Embryonic facial prominence (tissue), 1 donor: ENCODE measurements around the gene CPNE8.

Experiments
- DNase-seq: peaks from one replicate; pipeline ENCODE4 v3.0.0-alpha.2; 2016; ENCODE audit errors: extremely low spot score

Gene CPNE8

DNA sequence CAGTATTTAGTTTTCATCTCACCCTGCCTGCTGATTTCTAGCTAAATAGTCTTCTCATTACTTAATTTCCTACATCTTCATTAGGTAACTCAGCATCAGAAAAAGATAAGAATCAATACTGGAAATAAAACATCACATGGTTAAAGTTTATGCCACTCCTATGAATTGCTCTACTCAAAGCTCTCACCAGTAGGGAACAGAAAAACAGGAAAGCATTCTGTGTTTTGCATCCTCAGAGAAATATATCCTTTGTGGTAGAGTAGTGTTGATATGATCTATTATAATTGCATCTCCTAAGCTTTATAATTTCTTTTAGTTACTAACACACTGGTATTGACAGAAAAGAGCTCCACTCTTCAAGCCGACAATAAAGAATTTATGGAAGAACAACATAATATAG, 9.9 kb downstream of the CPNE8 start:
- DNase-seq: no peak

DNA sequence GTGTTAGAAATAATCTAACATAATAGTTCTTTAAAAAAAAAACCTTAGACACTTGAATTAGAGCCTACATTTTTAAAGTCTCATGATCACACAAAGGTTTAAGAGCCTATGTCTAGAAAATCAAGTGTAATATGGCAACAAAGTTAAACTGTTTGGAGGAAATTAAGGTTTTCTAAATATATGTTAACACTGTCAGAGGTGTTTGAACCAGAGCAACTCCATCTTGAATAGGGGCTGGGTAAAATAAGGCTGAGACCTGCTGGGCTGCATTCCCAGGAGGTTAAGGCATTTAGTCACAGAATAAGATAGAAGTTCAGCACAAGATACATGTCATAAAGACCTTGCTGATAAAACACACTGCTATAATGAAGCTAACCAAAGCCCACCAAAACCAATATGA, 12.4 kb downstream of the CPNE8 start:
- no peak for DNase-seq

DNA sequence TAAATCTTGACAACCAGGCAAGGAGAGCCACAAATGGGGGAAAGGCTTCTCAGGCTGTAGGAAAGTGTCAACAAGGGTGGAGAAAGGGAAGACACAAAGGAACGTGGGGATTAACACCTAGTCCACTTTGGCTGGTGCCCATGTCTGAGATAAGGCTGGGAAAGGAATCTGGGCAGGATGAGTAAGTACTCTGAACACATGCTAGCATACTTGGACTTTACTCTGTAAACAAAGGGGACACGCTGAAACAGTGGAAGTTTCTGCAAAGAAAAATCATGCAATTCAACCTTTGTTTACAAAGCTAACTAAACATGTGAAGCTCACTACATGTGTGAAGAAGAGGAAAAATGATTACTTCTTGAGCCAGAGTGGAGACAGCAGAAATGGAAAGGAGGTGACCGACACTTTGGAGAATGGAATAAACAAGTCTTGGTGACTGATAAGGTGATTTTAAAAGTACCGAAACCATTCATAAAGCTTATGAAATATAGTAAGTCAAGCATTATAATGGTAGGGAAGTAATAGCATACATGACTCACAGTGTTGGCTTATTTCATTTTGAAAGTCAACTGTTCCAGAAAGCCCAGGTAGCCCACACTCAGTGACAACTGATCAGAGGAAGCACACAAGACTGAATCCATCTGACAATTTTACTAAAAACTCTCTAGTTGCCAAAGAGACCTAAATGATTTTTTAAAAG, 13.2 kb downstream of the CPNE8 start:
- DNase-seq: no peak

DNA sequence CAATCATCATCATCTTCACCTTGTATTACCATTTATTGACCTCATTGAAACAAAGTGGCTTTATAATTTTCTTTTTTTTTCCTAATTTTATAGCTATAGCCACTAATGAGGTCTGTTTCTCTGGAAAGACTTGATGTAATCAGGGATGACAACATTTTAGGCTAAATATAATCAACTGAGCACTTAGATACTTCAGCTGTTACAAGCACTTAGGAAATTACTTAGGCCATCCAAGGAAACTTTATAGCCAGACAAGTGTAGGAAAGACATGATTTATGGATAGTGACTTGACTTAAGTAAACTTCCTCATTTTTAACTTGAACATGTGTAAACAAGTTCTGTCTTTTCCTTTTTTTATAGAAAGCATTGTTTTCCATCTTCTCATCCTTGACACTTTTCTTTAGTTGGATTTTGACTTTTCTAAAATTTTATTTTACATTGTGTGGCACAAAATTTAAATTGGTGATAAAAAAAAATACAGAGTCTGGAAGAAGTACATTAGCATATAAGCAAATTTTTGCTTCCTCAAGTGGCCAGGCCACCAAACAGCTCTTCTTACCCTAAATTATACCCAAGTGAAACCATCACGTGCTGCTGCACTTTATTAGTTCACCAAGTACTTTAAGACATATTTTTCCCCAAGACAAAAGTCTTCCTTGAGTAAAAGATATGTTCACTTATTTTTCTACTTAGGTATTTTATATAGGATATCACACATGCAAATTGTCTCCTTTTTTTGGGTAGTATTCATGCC, 15.1 kb downstream of the CPNE8 start:
- no peak for DNase-seq

DNA sequence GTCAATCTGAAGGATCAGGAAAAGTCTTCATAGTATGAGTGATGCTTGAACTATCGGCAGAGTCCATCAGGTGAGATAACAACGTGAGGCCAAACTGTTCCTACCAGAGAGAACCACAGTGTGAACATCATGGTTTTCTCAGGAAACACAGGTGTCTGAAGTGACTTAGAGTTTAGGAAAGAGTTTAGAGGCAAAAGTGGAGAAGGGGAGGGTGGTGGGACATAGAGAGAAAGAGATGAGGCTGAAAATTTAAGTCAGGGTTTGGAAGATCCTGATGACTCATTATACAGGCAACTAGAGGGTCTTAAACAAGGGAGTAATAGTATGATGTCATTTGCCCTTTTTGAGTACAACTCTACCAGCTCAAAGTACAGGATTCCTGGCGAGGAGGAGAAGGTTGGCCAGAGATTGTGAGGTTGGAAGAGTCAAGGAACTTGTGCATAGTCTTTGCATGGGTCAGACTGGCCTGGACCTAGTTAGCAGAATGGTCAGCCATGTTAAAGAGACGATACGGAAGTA, 16.0 kb downstream of the CPNE8 start:
- DNase-seq: no peak

DNA sequence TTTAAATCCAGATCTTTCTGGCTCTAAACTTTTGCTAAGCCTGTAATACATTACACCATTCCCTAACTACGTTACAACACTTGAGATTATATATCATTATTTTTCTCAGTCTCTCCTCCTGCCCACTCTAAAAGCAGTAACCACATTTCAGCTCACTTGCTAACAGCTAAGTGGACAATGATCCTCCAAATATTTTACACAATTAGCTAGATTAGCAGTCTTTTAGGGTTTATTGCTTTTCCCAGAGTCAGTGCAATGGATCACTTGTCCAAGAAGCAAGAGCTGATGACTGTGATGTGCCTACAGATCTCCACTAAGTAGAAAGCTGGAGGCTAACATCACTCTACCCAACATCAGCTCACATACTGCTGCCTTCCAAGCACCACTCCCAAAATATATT, 17.6 kb downstream of the CPNE8 start:
- DNase-seq: no peak

DNA sequence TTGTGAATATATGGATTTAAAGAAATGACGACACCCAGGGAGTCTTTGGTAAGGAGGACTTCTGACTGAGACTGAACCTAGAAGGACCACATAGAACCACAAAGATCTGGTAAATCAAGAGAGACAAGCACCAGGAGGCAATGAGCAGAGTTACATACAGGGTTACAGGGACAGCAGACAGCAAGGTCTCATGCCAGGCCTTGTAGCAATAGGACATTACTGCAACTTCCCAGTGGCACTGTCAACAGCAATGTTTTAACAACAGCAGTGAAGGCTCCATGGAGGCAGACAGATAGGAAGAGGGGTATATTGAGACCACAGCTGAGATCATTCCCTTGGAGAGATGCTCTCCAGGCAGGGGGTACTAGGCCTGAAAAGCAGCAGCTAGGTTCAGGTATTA, 18.5 kb downstream of the CPNE8 start:
- no peak for DNase-seq

DNA sequence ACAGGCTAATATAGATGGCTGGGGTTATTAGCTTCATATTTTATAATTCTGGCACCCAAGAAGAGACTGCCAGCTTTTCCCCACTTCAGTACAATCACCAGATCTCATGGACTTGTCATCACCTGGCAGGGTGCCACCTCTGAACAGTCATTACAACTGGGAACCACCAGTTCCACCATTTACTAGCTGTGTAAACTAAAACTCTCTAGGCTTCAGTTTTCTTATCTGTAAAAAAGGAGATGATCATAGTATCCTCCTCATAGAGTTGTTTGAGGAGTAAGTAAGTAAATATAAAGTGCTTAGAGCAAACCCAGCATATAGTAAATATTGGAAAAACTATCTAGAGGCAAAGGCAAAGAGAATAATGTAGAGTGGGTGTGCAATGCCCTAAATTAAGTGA, 19.3 kb downstream of the CPNE8 start:
- no peak for DNase-seq

DNA sequence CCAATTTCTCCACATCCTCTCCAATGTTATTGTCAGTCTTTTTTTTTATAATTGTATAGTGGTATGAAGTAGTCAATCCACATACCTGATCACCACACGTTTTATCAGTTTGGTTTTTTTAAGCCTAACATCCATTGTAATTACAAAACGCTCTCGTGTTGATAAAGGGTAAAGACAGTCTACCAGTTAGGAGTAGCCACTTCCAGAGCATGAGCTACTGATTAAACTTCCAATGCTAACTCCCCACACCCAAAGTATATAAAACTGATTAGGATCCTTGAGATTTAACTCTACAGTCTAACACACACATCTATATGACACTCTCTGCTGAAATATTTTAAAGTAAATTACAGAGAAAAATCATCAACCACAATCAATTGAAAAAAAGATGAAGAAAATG, 20.7 kb downstream of the CPNE8 start:
- DNase-seq: no peak

DNA sequence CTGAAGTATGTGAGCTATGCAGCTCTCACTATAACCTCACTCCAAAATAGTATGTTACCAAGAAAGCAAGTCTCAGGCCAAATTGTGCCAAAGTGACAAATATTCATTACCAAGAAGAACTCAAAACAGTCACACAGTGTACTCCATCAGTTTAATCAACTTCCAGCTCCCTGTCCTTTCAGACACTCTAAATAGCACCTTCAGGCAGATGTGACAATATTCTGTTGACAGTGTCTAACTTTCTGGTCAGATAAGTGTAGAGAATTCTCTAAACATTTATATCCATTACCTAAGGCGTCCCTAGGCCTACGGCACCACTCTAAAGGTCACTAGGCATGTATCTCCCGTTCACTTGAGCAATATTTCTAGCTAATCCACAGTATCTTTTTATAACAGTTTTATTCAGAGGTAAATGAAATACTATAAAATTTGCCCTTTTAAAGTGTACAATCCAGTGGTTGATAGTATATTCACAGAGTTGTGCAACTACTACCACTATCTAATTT, 21.7 kb downstream of the CPNE8 start:
- no peak for DNase-seq

DNA sequence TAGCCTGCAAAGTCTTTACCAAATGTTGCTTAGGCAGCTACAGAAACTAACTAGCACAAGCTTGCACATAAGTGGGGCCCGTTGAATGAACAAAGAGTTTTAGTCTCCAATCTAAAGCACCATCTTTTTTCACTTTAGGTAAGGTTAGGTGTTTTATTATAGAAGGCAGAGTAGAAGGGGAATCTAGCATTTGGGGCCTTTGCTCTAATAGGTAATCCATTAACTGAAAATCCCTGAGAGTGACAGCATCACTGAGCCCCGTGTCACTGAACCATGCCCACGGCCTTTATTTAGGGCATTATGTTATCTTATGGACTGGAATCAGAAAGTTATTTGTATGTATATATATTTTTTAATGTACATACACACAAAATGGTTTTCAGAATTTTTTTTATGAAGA, 25.1 kb downstream of the CPNE8 start:
- DNase-seq: no peak

DNA sequence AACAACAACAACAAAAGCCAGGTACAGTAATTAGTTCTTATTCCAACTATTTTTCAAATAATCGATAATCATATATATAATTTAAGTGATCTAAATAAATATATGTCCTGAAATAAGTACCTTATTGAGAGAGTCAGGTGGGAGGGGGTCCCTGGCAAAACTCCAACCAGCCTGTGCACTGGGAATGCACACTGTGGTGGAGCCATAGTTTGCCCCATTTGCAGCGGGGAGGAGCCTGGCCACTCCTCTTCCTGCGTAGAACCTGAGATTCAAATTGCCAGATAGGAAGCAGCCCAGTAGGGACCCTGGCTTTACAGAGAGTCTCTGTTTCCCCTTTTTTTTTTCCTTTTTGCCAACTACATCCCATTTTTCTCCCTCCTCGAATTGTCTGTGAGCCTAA, 26.4 kb downstream of the CPNE8 start:
- no peak for DNase-seq

DNA sequence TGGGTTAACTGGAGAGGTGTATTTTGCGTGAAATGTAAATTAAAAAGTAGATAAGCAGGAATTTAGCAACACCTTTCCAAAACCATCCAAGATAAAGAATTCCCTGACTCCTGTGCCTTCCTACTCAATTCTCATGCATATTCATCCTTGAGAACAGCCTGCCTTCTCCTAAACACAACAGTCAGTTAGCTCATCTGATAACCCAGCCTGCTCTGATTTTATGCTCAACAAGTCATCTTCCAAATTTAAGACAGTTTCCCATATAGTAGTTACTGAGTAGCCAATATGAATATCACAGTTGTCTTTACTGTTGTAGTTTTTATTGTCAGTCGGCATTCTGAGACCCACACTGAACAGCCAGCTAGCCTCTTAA, 27.1 kb downstream of the CPNE8 start:
- no peak for DNase-seq

DNA sequence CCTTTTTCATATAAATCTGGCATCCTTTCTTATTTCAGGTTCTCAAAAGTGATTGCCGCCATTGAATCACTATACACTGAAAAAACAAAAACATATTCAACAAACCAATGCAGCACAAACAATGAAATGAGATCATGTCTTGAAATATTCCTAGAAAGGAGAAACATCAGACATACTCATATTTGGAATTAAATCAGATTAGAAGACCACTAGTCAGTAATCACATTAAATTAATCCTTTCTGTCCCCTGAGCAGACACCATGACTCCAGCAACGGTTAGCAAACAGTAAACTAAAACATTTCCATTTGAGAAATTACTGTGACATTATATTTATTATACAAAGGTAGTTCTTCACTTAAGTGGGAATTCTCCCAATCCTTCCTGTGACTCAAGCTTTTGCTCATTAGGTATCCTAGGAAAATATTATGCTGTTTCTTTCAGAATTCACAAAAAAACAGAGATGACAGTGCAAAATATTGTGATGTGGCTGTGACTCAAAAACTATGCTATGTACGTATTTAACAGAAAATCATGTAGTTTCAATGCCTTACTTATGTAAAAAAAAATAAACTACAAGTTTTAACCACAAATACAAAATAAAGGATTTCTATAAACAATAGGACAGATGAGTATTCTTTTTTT, 29.7 kb downstream of the CPNE8 start:
- DNase-seq: no peak

DNA sequence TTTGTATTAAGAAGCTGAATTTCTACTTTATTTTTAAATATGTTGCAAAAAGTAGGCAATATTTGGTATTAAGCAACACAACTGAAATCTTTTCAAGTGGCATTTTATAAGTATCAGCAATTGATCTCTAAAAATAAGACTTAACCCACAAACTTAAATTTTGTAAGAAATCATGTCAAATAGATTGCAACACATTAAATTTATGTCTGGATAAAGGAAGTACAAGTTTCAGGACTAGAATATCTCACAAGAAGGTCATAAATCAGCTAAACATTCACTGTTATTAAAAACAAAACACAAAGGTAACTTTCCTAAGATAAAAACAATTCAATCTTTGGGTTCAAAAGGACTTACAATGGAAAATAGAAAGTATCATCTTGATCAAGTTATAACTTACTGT, 32.8 kb downstream of the CPNE8 start:
- no peak for DNase-seq

DNA sequence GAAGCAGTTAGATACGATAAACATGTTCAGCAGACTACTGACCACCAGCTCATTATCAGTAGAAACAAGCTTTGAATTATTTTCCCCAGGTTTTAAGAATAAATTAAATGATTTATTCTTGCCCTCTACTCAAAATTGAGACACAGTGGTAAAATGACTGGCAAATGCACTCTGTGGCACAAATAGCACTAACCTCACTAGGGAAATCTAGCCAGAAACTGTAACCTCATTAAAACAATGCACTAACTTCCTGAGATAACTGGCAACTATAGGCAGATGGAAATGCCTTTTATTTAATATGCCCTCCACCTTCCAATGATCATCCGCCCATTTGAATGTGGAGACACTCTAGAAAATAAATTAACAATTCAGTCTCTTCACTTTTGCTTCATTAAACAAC, 33.2 kb downstream of the CPNE8 start:
- DNase-seq: no peak

DNA sequence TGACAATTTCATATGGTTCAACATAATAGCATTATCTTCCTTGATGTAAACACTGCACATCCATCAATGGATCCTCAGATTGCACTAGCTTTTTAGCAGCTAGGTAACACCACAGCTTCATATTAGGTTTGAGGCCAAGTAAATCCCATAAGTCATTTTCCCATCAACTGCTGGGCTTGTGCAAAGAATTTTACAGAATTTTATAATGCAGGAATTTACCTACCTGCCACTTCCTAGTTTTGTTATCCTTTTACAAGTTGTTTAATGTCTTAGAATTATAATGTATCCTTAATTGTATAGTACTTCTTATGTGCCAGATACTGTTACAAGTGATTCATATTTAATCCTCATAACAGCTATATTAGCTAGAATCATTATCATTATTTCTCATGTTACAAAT, 36.4 kb downstream of the CPNE8 start:
- no peak for DNase-seq

DNA sequence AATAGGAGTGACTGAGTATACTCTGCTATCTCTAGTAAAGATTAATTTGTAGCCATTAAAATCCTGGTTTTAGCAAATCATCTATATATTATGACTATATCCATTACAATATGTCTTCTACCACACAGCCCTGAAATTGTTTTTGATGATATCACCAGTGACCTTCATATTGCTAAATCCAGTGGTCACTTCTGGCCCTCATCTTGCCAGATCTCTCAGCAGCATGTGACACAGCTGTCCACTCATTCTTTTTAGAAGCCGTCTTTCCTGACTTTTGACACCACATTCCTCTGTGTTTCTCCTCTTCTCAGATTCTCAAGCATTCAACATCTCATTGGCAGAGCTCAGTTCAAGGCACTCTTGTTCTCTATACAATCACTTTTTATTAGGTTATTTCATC, 54.9 kb downstream of the CPNE8 start:
- no peak for DNase-seq

DNA sequence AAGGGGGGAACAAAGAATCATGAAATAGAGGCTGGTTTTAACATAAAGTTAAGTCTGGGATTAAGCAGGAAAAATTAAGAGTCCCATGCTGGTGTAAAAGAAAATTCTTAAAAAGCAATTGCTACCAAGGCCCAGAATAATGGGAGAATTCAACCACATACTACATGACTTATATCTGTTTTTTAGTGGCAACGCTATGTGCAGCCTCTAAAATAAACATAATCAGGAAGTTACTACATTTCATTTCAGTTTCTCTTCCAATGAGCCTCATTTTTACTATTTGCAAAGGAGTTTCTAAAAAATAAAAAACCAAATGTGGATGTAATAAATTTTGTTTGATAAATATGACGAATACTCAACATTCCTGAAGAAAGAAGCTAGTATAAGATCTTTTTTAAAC, 58.1 kb downstream of the CPNE8 start:
- DNase-seq: no peak

DNA sequence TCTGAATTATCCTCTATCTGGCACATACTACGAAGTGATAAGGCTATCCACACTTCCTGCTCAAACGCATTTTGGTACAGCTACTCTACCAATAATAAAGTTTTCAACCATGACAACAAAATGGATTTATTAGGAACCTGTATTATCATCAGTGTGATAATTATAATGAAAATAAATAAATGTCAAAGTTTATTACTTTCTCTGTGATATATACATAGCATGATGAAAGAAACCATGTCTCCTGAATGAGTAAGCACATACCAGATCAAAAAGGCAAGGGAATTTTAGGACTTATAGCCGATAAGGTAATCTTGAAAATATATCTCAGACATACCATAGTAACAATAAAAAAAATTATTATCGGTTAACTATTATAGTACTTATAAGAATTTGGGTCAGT, 61.1 kb downstream of the CPNE8 start:
- DNase-seq: no peak

DNA sequence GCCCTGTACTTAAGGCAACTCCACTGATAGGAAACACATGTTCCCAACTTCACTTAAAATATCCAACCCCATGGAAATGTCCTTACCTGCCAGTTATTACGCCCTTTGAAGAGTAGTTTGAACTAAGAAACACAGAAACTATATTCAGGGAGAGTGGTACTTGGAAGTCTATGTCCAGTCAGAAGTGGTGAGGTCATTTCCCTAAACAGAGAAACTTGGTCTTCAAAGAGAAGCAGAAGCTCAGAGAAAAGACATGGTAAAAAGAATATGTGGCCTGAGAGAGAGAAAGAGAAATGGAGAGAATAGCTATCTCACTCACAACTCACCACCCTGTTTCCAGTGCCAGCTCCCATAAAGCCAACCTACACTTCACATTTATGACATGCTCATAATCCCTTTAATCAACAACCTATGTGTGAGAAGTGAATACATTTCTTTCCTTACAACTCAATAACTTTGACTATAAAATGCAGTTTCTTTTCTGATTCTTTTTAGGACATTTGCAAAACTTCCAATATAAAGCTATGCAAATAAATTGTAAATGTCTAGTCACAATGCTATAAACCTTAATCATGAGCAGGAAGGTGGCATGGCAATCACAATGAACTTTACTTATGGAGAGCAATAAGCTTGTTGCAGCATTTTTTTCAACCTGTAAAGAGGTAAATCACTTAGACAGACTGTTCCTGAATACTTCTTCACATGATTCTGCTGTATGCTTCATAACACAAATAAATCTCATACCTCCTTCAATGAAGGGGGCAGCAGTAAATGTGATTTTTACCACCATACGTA, 67.1 kb downstream of the CPNE8 start:
- no peak for DNase-seq

DNA sequence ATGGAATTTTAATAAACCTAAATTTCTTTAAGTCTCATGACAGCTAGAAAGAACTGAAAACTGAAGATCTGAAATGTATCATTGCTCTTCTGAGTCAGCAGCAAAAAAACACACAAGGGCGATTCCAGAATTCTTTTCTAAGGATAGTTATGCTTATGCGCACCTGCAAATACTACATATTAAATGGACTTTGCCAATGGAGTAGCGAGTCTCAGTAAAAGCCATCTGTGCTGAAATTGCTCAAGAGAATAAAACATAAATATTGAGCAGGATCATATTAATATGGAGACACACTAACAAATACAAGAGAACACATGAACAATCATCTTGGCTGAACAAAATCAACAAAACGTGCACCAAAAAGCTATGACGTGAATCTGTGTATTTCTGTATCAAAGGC, 73.7 kb downstream of the CPNE8 start:
- no peak for DNase-seq
